Stimulated activated naive CD4-positive, alpha-beta T cell (primary cell): ENCODE data around the gene SCO1.
"Not testable (repeated sequence)": the region's sequence is repeated elsewhere in the genome, so short reads cannot be mapped to it uniquely, and the experiment has no call there.

Experiments
- DNase-seq, 6 experiments: peaks; one replicate each; lab custom pipeline; 2025; lab: John Stamatoyannopoulos, UW

Gene SCO1

DNA sequence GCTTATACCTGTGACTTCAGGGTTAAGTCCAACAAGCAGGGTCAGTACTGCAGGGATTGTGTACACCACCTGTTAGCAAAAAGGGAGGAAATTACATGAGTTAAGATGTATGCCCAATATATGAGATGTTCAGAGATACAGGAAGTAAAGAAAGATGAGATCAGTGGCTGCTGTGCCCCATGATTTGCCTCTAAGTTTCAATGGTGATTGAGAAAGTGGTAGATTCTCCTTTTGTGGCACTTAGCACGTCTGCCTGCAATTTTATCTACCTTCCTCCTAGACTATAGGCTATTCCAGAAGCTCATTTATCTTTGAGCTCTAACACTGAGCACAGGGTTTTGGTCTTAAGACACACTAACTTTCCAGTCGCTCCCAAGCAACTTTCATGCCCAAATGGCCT, 28.9 kb upstream of the SCO1 start:
- no peak for DNase-seq

DNA sequence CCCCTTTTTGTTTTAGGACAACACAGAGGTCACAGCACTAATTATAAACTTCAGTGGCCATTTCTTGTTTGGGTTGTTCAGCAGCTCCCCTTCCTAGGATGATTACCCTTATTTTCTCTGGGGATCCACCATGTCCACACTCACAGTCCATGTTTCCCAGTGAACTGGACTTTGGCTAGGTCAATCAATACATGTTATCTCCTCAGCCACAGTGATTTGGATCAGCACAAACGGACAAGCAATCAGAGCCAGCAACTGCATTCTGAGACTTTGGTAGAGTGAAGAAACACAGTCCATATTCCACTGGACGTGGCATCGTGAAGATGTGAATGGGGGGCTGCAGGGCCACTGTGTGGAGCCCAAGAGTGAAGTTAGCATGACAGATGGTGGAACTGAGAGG, 27.9 kb upstream of the SCO1 start:
- DNase-seq: no peak

DNA sequence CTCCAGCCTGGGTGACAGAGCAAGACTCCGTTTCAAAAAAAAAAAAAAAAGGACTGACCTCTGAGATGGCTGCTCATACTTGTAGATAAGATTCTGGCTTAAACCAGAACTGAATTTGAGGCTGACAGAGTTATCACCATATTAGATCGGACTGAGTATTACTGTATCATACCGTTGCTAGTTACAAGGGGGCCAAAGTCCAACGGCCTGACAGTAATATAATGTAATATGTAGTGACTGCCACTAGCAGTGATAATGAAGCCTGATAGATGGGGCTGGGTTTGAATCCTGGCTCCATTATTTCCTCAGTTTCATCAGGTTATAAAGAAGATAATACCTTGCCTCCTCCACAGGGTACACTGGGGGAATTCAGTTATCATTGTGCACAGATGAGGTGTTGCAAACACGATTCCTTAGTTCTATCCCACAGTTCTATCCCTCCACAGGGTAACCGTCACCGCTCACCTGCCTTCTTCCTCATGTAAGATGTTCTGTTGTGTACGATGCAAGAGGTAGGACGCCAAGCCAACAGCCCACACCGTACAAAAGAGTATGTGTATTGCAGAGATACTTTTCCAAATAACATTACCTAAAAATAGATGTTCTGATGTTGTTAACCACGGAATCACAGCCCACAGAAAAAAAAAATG, 27.3 kb upstream of the SCO1 start:
- no peak for DNase-seq

DNA sequence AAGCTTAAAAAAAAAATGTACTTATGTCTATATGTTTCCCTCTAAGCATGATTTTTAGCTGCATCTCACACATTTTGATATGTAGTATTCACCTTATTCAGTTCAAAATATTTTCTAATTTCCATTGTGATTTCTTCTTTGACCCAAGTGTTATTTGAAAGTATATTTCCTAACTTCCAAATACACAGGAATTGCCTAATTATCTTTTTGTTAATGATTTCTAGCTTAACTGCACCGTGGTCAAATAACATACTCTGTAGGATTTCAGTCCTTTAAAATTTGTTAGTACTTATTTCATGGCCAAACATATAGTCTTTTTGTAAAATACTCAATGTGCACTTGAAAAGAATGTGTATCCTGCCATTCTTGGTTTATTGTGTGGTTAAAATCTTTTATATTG, 21.2 kb upstream of the SCO1 start:
- no peak for DNase-seq

DNA sequence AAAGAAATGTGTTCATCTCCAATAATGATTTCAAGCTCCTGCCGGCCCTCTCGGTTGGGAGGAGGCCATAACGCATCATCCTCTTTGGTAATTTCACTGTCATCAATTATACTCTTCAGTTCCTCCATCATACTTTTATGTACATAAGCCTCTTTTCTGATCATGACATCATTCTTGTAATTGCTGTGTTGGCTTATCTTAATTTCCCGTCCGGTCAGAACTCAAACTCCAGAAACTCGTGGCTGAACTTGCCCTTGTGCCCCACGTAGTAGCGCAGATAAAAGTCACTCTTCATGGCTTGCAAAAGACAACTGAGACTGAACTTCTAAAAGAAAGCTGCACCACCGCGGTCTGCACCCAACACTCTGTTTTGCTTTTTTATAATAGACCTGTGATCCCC, 18.9 kb upstream of the SCO1 start:
- DNase-seq: no peak

DNA sequence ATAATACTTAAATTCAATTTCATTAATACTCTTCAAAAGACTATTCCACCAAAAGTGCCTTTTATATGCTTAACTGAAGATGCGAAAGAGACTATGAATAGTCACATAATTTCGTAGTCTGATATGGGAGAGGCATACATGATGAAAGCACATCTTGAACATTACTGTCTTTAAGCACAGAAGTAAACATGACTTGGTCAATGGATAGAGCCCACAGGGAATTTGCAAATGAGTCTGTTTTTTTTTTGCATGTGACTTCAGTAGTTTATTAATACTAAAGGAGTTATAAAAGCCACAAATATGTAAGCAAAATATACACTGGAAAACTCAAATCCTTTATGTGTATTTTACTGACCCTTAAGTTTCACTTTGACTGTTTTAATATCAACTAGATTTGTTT, 16.0 kb upstream of the SCO1 start:
- no peak for DNase-seq

DNA sequence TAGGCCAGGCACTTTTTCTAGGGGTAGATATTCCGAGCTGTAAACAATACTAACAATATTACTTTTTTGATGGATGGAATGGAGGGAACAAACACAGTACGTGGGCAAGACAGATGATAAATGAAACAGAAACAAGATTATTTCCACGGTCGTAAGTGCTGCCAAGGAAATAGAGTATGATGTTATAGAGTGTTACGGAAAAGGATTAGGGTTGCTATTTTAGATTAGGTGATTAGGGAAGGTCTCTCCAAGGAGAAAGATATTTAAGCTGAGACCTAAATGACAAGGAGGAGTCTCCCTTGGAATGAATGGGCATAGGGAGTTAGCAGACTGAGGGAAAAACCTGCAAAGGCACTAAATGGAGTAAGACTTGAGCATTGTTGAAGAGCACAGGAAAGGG, 8.4 kb upstream of the SCO1 start:
- DNase-seq: no peak

DNA sequence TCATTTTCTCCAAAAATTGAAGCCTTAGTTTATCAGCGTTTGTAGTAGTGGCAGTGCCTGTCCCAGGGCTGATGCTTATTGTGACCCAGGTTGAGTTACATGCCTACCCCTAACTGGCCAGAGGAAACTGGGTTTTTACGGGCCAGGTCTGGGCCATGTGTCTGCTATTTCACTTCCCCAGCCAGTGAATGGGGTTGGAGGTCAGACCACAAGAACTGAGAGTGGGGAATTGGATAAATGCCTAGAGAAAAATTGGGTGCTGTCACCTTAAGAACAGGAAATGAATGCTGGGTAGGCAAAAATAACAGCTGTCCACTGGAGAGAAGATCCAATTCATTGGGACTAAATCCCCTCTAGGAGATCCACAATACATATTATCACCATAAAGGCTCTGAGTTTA, 5.2 kb upstream of the SCO1 start:
- DNase-seq: no peak

DNA sequence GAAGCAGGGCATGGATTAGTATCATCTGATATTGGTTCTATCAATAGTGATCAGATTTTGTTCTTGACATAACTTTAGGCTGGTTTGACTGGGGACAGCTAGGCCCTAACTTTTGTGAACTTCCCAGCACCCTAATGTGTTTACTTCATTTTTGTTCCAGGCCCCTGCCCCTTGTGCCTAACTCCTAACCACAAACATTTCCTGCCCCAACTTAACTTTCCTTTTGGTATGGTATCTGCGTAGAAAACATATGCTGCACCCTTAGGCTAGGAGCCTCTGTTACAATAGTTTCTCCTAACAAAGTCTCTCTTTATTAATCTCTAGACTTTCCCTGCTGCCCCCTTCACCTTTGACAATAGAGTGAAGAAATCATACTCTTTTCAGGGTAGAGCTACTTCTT, 2.5 kb upstream of the SCO1 start:
- DNase-seq: peak in 4 of 6 experiments; percentile 19 to 73 (median 66)

DNA sequence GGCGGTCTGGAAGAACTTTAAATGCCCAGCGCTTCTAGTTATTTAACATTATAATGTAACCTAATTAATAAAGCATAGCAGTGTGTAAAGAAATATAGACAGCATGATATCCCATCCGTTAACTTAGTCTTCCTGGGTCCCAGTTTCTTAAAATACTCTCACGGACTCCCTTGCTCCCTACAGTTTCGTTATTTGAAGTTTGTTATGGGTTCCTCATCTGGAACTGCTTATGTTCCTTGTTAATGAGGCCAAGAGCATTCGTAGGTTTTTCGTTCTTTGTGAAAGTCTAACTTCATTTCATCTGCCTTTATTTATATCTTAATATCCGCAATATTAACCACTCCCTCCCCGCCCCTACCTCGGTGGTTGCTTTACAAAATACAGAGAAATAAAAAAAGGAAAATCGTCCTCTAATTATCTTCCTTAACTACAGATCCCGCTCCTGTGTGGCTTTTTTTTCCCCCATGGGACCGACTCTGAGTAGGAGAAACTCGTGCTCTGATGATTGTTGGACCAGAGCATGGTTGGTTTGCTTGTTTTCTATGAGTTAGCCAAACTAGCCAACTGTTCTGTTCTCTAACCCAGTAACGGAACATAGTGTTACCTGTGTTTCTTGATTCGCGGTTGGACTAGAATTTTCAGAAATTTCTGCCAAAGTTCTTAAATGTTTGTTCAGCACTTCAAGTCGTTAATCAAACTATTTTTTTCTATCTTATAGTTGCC, 924 bp upstream of the SCO1 start:
- peak in 2 of 6 experiments; percentile 8 to 29 for DNase-seq

DNA sequence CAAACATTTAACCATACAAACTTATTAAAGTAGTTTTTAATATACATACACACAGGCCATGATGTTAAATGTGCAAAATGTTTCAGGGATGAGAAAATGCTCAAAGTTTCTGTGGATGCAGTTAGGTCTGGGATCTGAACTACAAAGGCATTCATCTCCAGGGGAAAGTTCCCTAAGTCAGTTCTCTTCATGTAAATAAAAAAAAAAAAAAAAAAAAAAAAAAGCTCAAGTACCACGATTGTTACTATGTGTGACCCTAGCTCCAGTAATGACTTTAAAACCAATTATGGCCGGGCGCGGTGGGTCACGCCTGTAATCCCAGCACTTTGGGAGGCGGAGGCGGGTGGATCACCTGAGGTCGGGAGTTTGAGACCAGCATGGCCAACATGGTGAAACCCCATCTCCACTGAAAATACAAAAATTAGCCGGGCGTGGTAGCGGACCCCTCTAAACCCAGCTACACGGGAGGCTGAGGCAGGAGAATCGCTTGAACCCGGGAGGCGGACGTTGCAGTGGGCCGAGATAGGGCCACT, 1.4 kb downstream of the SCO1 start:
- DNase-seq: not testable (repeated sequence)

DNA sequence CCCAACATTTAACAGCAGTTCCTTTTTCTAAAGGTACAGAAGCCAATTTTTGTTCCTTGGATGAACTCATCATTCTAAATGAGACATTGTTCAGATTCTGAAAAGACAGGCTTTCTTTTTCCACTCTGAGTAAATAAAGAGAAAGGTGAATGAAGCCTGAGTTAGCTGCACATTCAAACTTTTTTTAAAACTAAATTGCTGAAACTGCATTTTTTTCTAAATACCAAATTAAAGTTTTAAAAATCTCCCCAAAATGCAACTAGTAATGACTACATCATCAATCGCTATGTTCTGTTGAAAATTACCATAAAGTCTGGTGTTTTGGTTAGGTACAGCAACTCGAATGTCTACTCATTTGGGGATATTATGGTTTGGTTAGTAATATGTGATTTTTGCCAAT, 9.8 kb downstream of the SCO1 start:
- DNase-seq: no peak

DNA sequence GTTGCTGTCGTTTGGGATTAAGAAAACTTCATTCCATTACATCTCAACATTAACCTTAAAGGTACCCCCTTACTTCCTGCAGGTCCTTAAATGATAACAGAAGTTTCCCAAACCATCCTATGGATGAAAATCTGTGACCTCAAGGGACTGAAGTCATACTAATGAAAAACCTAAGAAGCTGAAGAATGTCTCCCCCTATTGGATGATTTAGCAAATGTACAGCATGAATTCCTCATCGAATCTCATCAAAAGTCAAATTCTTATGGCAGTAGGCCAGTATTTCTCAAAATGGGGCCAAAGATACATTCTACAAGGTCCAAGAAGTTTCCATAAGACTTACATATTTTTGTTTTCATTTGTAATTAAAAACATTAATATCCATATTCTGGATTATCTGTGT, 13.5 kb downstream of the SCO1 start:
- peak in 2 of 6 experiments; percentile 1 to 14 for DNase-seq

DNA sequence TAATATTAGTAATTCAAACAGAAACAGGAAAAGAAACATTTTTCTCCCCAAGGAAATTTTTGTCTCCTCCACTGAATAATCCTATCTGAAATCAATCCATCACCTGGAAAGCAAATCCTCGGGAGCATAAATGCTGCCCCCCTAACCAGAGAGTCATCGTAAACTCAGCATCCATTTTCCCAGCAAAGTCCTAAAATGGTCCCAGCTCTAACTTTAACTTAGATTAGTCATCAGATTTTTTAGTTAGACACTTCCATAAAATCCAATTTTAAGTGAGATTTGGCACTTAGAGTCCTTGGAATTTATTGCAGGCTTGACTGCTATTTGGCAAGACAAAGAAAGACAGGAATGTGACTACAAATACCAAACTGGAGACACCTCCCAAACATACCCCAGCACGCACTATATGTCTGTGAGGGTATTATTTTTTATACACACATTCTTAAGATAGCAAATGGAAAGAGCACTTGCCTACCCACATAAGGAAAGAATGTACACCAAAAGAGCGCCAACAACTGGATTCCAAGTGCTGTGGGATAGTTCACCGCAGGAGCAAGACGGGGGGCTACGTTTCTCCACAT, 15.4 kb downstream of the SCO1 start:
- DNase-seq: no peak

DNA sequence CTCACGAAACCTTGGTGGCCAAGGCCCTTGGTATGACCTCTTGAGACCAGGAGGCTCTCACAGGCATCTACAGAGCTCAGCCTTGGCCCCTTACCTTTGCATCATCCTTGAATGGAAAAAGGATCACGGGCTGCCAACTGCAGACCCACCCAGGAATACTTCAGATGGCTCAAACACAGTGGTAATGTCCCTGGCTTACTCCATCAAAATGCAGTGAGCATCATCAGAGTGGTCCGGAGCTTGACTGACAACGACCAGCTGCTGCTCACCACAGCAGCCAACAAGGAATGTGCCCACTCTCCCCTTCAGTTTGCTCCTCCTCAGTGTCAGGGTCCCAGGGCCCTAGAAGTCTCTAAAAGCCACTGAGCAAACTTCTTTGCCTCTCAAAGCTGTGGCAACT, 22.6 kb downstream of the SCO1 start:
- no peak for DNase-seq

DNA sequence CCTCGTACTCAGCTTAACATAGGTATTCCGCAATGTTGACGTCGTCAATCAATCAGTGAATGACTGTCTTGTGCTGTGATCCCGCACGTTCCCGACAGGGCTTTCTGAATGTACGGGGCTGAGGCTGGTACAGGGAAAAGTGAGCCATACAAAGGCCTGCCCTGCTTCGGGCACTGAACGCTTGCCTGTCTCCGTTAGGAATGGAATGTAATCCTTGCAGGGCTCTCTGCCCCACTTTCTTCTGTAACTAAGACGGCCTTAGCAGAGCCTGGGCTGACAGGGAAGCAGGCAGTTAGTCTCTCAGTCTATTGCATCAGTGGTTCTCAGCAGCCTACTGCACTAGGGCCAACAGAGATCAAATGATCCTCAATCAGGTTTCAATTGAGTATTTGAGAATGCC, 24.0 kb downstream of the SCO1 start:
- DNase-seq: no peak

DNA sequence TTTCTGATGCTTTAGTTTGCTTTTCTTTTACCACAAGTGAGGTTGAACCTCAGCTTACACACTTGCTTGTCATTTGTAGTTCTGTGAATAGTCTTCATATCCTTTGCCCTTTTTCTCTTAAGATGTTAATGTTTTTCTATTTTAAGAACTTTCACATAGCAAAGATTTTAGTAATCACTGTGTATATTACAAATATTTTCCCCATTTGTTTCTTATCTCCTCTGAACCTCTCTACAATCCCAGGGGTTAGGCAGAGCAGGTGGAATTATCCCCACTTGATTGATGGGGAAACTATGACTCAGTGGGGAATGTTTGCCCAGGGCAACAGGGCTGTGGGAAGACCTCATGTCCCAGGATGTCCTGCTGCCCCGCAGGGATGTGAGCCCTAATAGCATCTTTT, 28.6 kb downstream of the SCO1 start:
- DNase-seq: no peak

DNA sequence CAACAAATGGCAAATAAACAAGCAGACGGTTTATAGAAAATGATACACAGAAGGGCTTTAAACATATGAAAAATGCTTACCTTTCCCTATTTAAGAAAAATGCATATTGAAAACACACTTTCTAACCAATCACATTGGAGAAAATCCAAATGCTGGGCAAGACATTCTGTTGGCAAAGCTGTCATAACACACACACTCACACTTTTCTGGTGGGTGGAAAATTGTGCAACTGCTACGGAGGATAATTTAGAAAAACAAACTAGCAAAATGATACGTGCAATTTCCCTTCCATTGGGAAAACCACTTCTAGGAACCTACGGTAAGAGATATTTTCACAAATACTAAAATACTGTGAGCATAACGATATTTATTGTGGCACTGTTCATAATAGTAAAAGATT, 30.4 kb downstream of the SCO1 start:
- DNase-seq: no peak

DNA sequence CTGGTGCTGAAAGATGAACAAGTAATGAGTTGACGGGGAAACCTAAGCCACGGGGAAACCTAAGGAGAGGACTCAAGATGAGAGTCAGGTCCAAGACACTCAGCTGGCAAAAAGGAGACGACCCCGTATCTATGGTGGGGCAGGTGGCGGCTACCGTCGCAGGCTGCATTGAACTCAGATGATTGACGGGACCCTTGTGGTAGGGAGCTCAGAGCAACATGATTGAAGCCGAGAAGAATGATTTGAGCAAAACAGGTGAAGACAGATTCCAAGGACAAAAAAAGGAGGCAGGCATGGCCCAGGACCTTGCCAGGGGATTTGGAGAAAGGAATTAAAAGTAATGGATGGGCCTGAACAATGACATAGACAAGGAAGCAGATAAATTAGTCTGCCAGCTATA, 32.8 kb downstream of the SCO1 start:
- no peak for DNase-seq

DNA sequence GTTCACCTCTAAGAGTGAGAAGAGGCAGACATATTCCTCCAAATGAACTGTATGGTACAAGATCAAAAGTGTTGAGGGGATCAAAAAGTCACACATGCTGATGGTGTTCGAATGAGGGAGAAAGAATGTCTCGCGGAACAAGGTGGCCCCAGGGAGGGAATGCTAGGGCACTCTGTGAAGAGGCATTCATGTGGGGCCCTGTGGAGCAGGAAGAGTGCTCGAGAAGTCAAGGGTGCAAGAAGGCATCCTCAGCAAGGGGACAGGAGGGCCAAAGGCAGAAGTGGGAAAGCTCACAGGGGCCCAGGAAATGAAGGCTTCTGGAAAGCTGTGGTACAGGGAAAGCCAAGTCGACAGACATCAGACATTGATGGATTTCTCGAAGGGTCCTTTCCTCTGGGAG, 34.1 kb downstream of the SCO1 start:
- no peak for DNase-seq

DNA sequence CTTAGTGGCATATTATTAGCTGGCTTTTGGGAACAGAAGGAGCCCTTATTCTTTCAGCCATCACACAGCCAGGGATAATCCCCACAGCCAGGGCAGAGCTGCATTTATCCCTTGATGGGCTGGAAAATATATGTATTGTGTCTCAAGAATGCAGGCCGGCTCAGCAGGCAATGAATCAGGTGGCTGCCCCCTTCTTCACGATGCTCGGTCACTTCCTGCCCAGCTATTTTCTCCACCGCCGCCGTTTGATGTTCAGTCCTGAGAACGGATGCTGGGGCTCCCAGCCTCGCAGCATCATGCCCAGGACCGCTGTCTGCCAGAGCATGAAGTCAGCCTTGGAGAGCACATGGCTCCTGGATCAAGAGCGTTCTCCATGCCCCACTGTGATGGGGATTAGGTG, 35.9 kb downstream of the SCO1 start:
- no peak for DNase-seq

DNA sequence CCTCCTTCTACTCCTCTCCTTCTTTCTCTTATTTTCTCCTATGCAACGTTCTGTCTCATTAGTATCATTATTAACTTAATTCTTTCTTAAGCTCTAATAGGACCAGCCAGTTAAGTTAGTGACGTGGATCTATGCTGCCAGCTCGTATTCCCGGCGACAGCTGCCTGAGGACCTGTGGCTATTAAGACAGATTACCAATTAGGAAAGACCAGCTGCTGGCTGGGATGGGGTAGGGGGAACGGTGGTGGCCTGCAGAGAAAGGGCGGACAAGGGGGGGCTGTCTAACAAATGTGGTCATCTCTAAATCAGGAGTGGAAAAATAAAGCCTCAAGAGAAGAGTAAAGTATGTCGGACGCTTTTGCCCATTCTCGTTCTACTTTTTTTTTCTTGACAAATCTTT, 39.5 kb downstream of the SCO1 start:
- no peak for DNase-seq

DNA sequence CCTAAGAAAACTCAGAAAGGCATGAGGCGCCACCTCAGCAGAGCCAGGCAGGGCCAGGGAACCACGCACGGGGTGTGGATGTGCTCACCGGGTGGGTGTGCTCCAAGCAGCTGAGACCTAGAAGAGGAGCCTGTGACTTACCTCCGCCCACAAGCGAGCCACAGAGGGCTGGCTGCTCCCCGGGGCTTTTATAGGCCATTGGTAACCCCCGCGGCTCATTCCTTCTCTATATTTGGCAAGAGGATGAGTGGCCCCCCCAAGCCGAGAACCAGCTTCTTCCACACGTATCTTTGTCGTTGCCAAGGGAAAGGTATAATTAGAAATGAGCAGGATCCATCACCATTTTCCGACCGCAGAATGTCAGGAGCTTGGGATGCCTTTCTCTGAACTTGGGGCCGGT, 40.2 kb downstream of the SCO1 start, which contains the start of gene MYH3:
TSS of gene MYH3 (minus strand) at position 162 of the 400 bp plus-strand sequence. CDS start 2,245 bp downstream, outside the sequence.
- DNase-seq: no peak
